ENCODE results near the gene CEMIP. TPM values are rescaled to one million over a fixed set of nuclear protein-coding genes. Genes with fewer than 3 reads are reported as not detected.

The CEMIP gene
- total and polyA plus RNA-seq, 2 of the 8 experiments (the other 6 are each of a cell fraction or from before 2014, with no cell fraction given), result 0.11 to 0.60 TPM

- Histone ChIP-seq H3K4me3 (ENCODE audit: extremely low read depth in 1 of 4, insufficient read depth in 2 of 4, low read depth in 3 of 4, low read length in 4 of 4) (no peak overlapping the region), H2AK5ac (ENCODE audit: low read depth, low read length) (no peak overlapping the region), H4K91ac (replicated peaks; ENCODE audit: insufficient read length, low read length) (no peak overlapping the region), H3K27ac (ENCODE audit: low read depth, low read length) (no peak overlapping the region), H2BK12ac (ENCODE audit: low read depth, low read length) (no peak overlapping the region), H4K20me1 (replicated peaks in 1 of 2; ENCODE audit: control insufficient read depth in 1 of 2, insufficient read depth in 2 of 2, low read length in 2 of 2) (peaks cover 0 to 2% of the 10 kb centered on the region in 2 experiments), H4K5ac (ENCODE audit: insufficient read length, low read depth, low read length) (no peak overlapping the region), H2BK20ac (ENCODE audit: low read length) (no peak overlapping the region), H2BK5ac (ENCODE audit: low read depth, low read length) (no peak overlapping the region), H3K4me1 (replicated peaks in 1 of 4; ENCODE audit: control insufficient read depth in 3 of 4, insufficient read depth in 4 of 4, low read length in 3 of 4) (peaks cover 0 to 9% (median 0%) of the 10 kb centered on the region in 4 experiments; a peak in 1 of 7 replicates), H3K23ac (ENCODE audit: insufficient read length) (no peak overlapping the region), H3K14ac (ENCODE audit: insufficient read length) (no peak overlapping the region), H3K4ac (replicated peaks; ENCODE audit: insufficient read length, low read depth, low read length) (no peak overlapping the region), H2BK15ac (ENCODE audit: low read length) (no peak overlapping the region), H3K9ac (replicated peaks in 1 of 4; ENCODE audit: extremely low read depth in 1 of 4, low read depth in 3 of 4, low read length in 3 of 4) (no peak overlapping the region), H2AFZ (ENCODE audit: low read length) (no peak overlapping the region), H3K23me2 (ENCODE audit: low read depth, low read length) (no peaks in the 10 kb centered on the region), H4K8ac (ENCODE audit: extremely low read depth, insufficient read depth, low read length) (no peak overlapping the region), H3K18ac (ENCODE audit: extremely low read depth, low read length) (no peak overlapping the region), H3K79me2 (ENCODE audit: control insufficient read depth in 1 of 2, insufficient read depth in 2 of 2, low read length in 2 of 2) (no peaks in the 10 kb centered on the region), H3K4me2 (ENCODE audit: insufficient read depth in 1 of 2, low read depth in 2 of 2, low read length in 2 of 2) (no peak overlapping the region), H2BK120ac (replicated peaks; ENCODE audit: low read depth, low read length) (no peak overlapping the region), H3K36me3 (ENCODE audit: control insufficient read depth in 2 of 4, insufficient read depth in 4 of 4, low read length in 3 of 4) (peaks cover 0 to 2% (median 0%) of the 10 kb centered on the region in 4 experiments; a peak in 1 of 8 replicates), H3K56ac (replicated peaks; ENCODE audit: insufficient read length, low read depth, low read length) (no peak overlapping the region), H3K27me3 (replicated peaks in 1 of 4; ENCODE audit: control insufficient read depth in 3 of 4, extremely low read depth in 1 of 4, insufficient read depth in 3 of 4, low read length in 3 of 4) (no peaks in the 10 kb centered on the region), H3K79me1 (ENCODE audit: low read depth, low read length) (no peaks in the 10 kb centered on the region), H3K9me3 (ENCODE audit: insufficient read depth in 2 of 2, low read depth in 1 of 2, low read length in 1 of 2) (no peaks in the 10 kb centered on the region)
- no peak for DNase-seq (ENCODE audit: low read depth in 1 of 2, low spot score in 2 of 2)
- POLR2A ChIA-PET (ENCODE audit: partially characterized antibody), result no interaction called here
- FAIRE-seq, result no peak
- 91% methylated on average over 2 of the region's 2 CpGs; no CpG with 5 or more reads in 1 of the 2 experiments for WGBS, 2 experiments (ENCODE audit: extremely low coverage in 1 of 2, insufficient coverage in 1 of 2, insufficient read length in 1 of 2, insufficient replicate concordance in 2 of 2, low coverage in 1 of 2, low lambda C conversion rate in 2 of 2, missing lambda C conversion rate in 1 of 2)
- CTCF ChIA-PET (ENCODE audit: partially characterized antibody), result interaction anchor here (0.9 to 1.6 kb wide), 4 partner anchors 23 to 188 kb away, joined by 3 to 4 read pairs (median 4); partner anchors contain the start of gene CEMIP
- TF ChIP-seq POLR2AphosphoS5 (IDR thresholded peaks at IDR 0.05; ENCODE audit: low read depth, low read length) (no peak), ZNF274 (IDR thresholded peaks at IDR 0.05; ENCODE audit: borderline replicate concordance, extremely low read depth, low read length) (no peak), RBBP5 (IDR thresholded peaks at IDR 0.05; ENCODE audit: borderline replicate concordance, low read depth, low read length) (no peak), RXRA (IDR thresholded peaks at IDR 0.05; ENCODE audit: insufficient read depth, low read depth, low read length) (no peak), NANOG (IDR thresholded peaks at IDR 0.05; ENCODE audit: insufficient read depth, low read depth, low read length, poor library complexity, severe bottlenecking) (no peak), EZH2 (IDR thresholded peaks at IDR 0.05; ENCODE audit: low read depth, low read length, severe bottlenecking) (no peak), KDM5A (IDR thresholded peaks at IDR 0.05; ENCODE audit: low read length) (no peak), SUZ12 (IDR thresholded peaks at IDR 0.05; ENCODE audit: low read length) (no peak), SP1 (IDR thresholded peaks at IDR 0.05; ENCODE audit: low read depth, low read length) (no peak), YY1 (IDR thresholded peaks at IDR 0.05; ENCODE audit: low read depth, low read length) (no peak), TCF12 (IDR thresholded peaks at IDR 0.05; ENCODE audit: low read depth, low read length) (no peak), RFX5 (IDR thresholded peaks at IDR 0.05; ENCODE audit: borderline replicate concordance, low read depth, low read length) (no peak), TEAD4 (IDR thresholded peaks at IDR 0.05; ENCODE audit: low read depth, low read length) (no peak), POLR2A (IDR thresholded peaks at IDR 0.05; ENCODE audit: control extremely low read depth in 1 of 2, low read depth in 2 of 2, low read length in 2 of 2) (no peak)
Observed at GRCh38 chr15:80753161-80753560, 26.0 kb upstream of the CEMIP start.
